ENCODE results near the gene TCL1A.

Gene TCL1A

DNA sequence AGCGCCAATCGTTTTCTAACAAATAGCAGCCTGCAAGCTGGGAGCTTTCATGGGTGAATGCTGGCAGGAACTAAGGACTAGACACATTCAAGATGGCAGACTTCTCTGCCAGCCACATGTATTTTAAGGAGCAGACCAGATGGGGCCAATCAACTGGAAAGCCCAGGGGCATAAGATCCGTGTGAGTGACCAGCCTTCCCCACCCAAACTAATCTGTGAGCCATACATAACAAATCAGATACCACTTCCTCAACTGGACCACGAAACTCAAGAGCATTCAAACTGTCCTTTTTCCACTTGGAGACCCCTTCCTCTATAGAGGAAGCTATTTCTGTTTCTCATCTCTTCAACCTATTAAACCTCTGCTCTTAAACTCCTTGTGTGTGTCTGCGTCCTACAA lies 18.0 kb downstream of the TCL1A start:
- H3K4me3 ChIP-seq (ENCODE audit: low read depth in 1 of 2, low read length in 2 of 2): no peak overlapping the region
- no peak overlapping the region for H3K4me2 ChIP-seq (ENCODE audit: insufficient read depth, low read length)
- no peak overlapping the region for H2AFZ ChIP-seq (ENCODE audit: low read depth, low read length)
- TF ChIP-seq, protein P1, sequence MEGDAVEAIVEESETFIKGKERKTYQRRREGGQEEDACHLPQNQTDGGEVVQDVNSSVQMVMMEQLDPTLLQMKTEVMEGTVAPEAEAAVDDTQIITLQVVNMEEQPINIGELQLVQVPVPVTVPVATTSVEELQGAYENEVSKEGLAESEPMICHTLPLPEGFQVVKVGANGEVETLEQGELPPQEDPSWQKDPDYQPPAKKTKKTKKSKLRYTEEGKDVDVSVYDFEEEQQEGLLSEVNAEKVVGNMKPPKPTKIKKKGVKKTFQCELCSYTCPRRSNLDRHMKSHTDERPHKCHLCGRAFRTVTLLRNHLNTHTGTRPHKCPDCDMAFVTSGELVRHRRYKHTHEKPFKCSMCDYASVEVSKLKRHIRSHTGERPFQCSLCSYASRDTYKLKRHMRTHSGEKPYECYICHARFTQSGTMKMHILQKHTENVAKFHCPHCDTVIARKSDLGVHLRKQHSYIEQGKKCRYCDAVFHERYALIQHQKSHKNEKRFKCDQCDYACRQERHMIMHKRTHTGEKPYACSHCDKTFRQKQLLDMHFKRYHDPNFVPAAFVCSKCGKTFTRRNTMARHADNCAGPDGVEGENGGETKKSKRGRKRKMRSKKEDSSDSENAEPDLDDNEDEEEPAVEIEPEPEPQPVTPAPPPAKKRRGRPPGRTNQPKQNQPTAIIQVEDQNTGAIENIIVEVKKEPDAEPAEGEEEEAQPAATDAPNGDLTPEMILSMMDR (IDR thresholded peaks at IDR 0.05; ENCODE audit: borderline replicate concordance, extremely low read depth, low read length, poor library complexity, severe bottlenecking): no peak
- TF ChIP-seq EZH2 (IDR thresholded peaks at IDR 0.05; ENCODE audit: borderline replicate concordance, low read depth, low read length, severe bottlenecking): no peak
- H3K79me2 ChIP-seq (ENCODE audit: insufficient read depth, low read length): no peaks in the 10 kb centered on the region
- no peak overlapping the region for H3K9ac ChIP-seq (ENCODE audit: low read depth, low read length)
- no peaks in the 10 kb centered on the region for H3K27me3 ChIP-seq (ENCODE audit: insufficient read depth, low read length, poor library complexity)
- H3K4me1 ChIP-seq (ENCODE audit: insufficient read depth, low read length): no peaks in the 10 kb centered on the region
- no peaks in the 10 kb centered on the region for H3K36me3 ChIP-seq (ENCODE audit: insufficient read depth, low read length)
- no peak for ATAC-seq (ENCODE audit: insufficient read depth, low read depth)
- H4K20me1 ChIP-seq (ENCODE audit: insufficient read depth, low read length): no peaks in the 10 kb centered on the region
- H3K9me3 ChIP-seq (ENCODE audit: insufficient read depth, low read length, severe bottlenecking): no peaks in the 10 kb centered on the region
- H3K27ac ChIP-seq (ENCODE audit: low read length): no peak overlapping the region
- DNase-seq: no peak

DNA sequence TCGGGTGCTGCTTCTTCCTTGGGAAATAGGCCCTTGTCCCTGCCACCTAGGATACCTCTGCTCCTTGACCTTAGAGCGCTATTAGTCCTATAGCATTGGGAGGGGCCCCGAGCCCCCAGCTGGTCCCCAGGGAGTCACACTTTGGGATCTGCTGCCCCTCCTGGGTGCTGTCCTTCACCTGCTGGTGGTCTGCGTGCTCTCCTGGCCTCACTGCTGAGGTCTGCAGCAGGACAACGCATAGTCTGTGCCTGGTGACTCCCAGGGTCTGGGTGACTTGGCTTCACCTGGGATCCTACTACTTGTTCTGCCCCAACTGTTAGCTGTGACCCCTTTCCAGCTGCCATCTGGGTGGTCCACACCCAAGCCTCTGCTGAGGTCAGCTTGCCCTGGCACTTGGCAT lies 18.9 kb downstream of the TCL1A start:
- Histone ChIP-seq H3K4me1 (ENCODE audit: insufficient read depth, low read length) (no peaks in the 10 kb centered on the region), H3K79me2 (ENCODE audit: insufficient read depth, low read length) (no peaks in the 10 kb centered on the region), H3K4me2 (ENCODE audit: insufficient read depth, low read length) (no peak overlapping the region), H3K27ac (ENCODE audit: low read length) (no peak overlapping the region), H3K4me3 (ENCODE audit: low read depth in 1 of 2, low read length in 2 of 2) (no peak overlapping the region), H2AFZ (ENCODE audit: low read depth, low read length) (no peak overlapping the region), H3K27me3 (ENCODE audit: insufficient read depth, low read length, poor library complexity) (no peaks in the 10 kb centered on the region), H4K20me1 (ENCODE audit: insufficient read depth, low read length) (no peaks in the 10 kb centered on the region), H3K9ac (ENCODE audit: low read depth, low read length) (no peak overlapping the region), H3K9me3 (ENCODE audit: insufficient read depth, low read length, severe bottlenecking) (no peaks in the 10 kb centered on the region), H3K36me3 (ENCODE audit: insufficient read depth, low read length) (no peaks in the 10 kb centered on the region)
- DNase-seq: no peak
- TF ChIP-seq EZH2 (IDR thresholded peaks at IDR 0.05; ENCODE audit: borderline replicate concordance, low read depth, low read length, severe bottlenecking): no peak
- TF ChIP-seq, protein P1 (IDR thresholded peaks at IDR 0.05; ENCODE audit: borderline replicate concordance, extremely low read depth, low read length, poor library complexity, severe bottlenecking): no peak
- ATAC-seq (ENCODE audit: insufficient read depth, low read depth): no peak

- no peaks in the 10 kb centered on the region for H3K27me3 ChIP-seq (ENCODE audit: insufficient read depth, low read length, poor library complexity)
- DNase-seq (no peak), ATAC-seq (ENCODE audit: insufficient read depth, low read depth) (no peak)
- no peak overlapping the region for H3K4me2 ChIP-seq (ENCODE audit: insufficient read depth, low read length)
- H3K79me2 ChIP-seq (ENCODE audit: insufficient read depth, low read length): no peaks in the 10 kb centered on the region
- TF ChIP-seq, protein P1 (IDR thresholded peaks at IDR 0.05; ENCODE audit: borderline replicate concordance, extremely low read depth, low read length, poor library complexity, severe bottlenecking): no peak
- no peak for TF ChIP-seq EZH2 (IDR thresholded peaks at IDR 0.05; ENCODE audit: borderline replicate concordance, low read depth, low read length, severe bottlenecking)
- H3K4me3 ChIP-seq (ENCODE audit: low read depth in 1 of 2, low read length in 2 of 2): no peak overlapping the region
- no peaks in the 10 kb centered on the region for H4K20me1 ChIP-seq (ENCODE audit: insufficient read depth, low read length)
- H2AFZ ChIP-seq (ENCODE audit: low read depth, low read length): no peak overlapping the region
- no peak overlapping the region for H3K9ac ChIP-seq (ENCODE audit: low read depth, low read length)
- no peaks in the 10 kb centered on the region for H3K9me3 ChIP-seq (ENCODE audit: insufficient read depth, low read length, severe bottlenecking)
- no peaks in the 10 kb centered on the region for H3K36me3 ChIP-seq (ENCODE audit: insufficient read depth, low read length)
- H3K27ac ChIP-seq (ENCODE audit: low read length): no peak overlapping the region
- H3K4me1 ChIP-seq (ENCODE audit: insufficient read depth, low read length): no peaks in the 10 kb centered on the region
These were observed 21.8 kb downstream of the TCL1A start for GRCh38 chr14:95692109-95692508.

- Histone ChIP-seq H3K9ac (ENCODE audit: low read depth, low read length) (no peak overlapping the region), H3K36me3 (ENCODE audit: insufficient read depth, low read length) (no peaks in the 10 kb centered on the region), H4K20me1 (ENCODE audit: insufficient read depth, low read length) (no peaks in the 10 kb centered on the region), H3K79me2 (ENCODE audit: insufficient read depth, low read length) (no peaks in the 10 kb centered on the region), H3K27ac (ENCODE audit: low read length) (no peak overlapping the region), H3K27me3 (ENCODE audit: insufficient read depth, low read length, poor library complexity) (no peaks in the 10 kb centered on the region), H2AFZ (ENCODE audit: low read depth, low read length) (no peak overlapping the region), H3K9me3 (ENCODE audit: insufficient read depth, low read length, severe bottlenecking) (no peaks in the 10 kb centered on the region), H3K4me3 (ENCODE audit: low read depth in 1 of 2, low read length in 2 of 2) (no peak overlapping the region), H3K4me2 (ENCODE audit: insufficient read depth, low read length) (no peak overlapping the region), H3K4me1 (ENCODE audit: insufficient read depth, low read length) (no peaks in the 10 kb centered on the region)
- TF ChIP-seq EZH2 (IDR thresholded peaks at IDR 0.05; ENCODE audit: borderline replicate concordance, low read depth, low read length, severe bottlenecking): no peak
- TF ChIP-seq, protein P1 (IDR thresholded peaks at IDR 0.05; ENCODE audit: borderline replicate concordance, extremely low read depth, low read length, poor library complexity, severe bottlenecking): no peak
- no peak for ATAC-seq (ENCODE audit: insufficient read depth, low read depth)
- no peak for DNase-seq
These were observed 22.3 kb downstream of the TCL1A start for GRCh38 chr14:95691591-95691990.
